ENCODE measurements around the gene SRSF9.

- TF ChIP-seq CTCF (conservative IDR thresholded peaks at IDR 0.05): no peak
- TF ChIP-seq EZH2 (IDR thresholded peaks at IDR 0.05; ENCODE audit: low read depth): no peak
Observed at GRCh38 chr12:120429368-120429767, 40.2 kb downstream of the SRSF9 start.

Measured in PC-9 (cell line).